Subcutaneous abdominal adipose tissue (tissue), 5 donors: ENCODE measurements around the gene FGF21.
"Not testable (repeated sequence)": the region's sequence is repeated elsewhere in the genome, so short reads cannot be mapped to it uniquely, and the experiment has no call there.

ENCODE experiments used
- H3K27ac ChIP-seq: one replicate; pipeline ENCODE4 v1.7.0; 2013; ENCODE audit warnings: low read depth, mild to moderate bottlenecking, inconsistent platforms, low read length, moderate library complexity
- H3K27me3 ChIP-seq, 5 donors: one replicate each; pipeline ENCODE4 v1.7.0; 2013; ENCODE audit warnings: low read length in 5 of 5, inconsistent platforms in 1 of 5; ENCODE audit not compliant: control insufficient read depth in 5 of 5, insufficient read depth in 4 of 5
- H3K36me3 ChIP-seq, 5 donors: one replicate each; pipeline ENCODE4 v1.7.0; 2013; ENCODE audit warnings: low read length in 5 of 5; ENCODE audit not compliant: control insufficient read depth in 5 of 5, insufficient read depth in 5 of 5
- H3K4me1 ChIP-seq, 5 donors: one replicate each; pipeline ENCODE4 v1.7.0; 2013; ENCODE audit warnings: low read length in 5 of 5, mild to moderate bottlenecking in 3 of 5, moderate library complexity in 1 of 5; ENCODE audit not compliant: control insufficient read depth in 5 of 5, insufficient read depth in 5 of 5
- H3K4me3 ChIP-seq, 5 donors: one replicate each; pipeline ENCODE4 v1.7.0; 2013; ENCODE audit warnings: low read length in 5 of 5, low read depth in 1 of 5
- H3K9ac ChIP-seq, 5 donors: one replicate each; pipeline ENCODE4 v1.7.0; 2013; ENCODE audit warnings: low read length in 5 of 5, mild to moderate bottlenecking in 4 of 5, moderate library complexity in 3 of 5
- H3K9me3 ChIP-seq, 5 donors: one replicate each; pipeline ENCODE4 v1.7.0; 2013; ENCODE audit warnings: low read length in 5 of 5; ENCODE audit not compliant: control insufficient read depth in 5 of 5
- donor health status: healthy.
- donor health status: healthy.
- donor health status: healthy.
- donor health status: healthy.
- donor health status: healthy.

FGF21 gene

DNA sequence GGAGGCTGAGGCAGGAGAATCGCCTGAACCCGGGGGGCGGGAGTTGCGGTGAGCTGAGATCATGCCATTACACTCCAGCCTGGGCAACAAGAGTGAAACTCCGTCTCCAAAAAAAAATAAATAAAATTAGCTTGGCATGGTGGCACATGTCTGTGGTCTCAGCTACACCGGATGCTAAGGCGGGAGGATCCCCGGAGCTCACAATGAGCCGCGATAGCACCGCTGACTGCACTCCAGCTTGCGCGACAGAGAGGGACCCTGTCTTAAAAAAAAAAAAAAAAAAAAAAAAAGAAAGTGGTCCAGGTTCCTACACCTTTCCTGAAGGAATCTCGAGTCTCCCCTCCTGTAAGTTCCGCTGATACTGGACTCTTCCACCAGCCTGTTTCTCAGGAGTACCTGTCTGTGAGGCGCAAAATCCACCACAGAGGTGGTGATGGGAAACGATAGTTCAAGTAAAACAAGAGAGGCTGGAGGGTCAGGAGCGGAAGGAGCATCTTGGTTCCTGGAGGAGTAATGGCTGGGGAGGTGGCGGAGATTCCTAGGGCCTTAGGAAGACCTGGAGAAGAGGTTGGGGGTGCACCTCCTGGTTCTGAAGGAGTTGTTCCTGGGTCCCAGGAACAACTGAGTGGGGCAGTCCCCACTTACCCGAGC, 3.4 kb upstream of the FGF21 start:
- Histone ChIP-seq H3K9me3 (no peaks in the 10 kb centered on the region), H3K4me3 (peak overlapping the region; percentile 41 to 77 (median 69)), H3K9ac (peak overlapping the region in 3 of 5 donors; percentile 39 to 72 (median 56)), H3K27me3 (peaks cover 12 to 23% (median 18%) of the 10 kb centered on the region in 5 donors), H3K27ac (peak overlapping the region; percentile 67), H3K4me1 (peaks cover 0 to 45% (median 20%) of the 10 kb centered on the region in 5 donors), H3K36me3 (peaks cover 0 to 10% (median 5%) of the 10 kb centered on the region in 5 donors)

GRCh38 chr19:48752496-48753365, 2.6 kb upstream of the FGF21 start, which contains the start of gene FUT1:
Gene FUT1 (minus strand): TSS chr19:48752641. CDS start chr19:48751281, 1,360 bp downstream.
- Histone ChIP-seq H3K9ac (peak within 1 kb of the TSS in 4 of 5 donors; percentile 39 to 72 (median 52)), H3K9me3 (no peaks in the 10 kb centered on the region)

GRCh38 chr19:48755787-48756186, 463 bp downstream of the FGF21 start:
- Histone ChIP-seq H3K27ac (no peak overlapping the region), H3K4me3 (no peak overlapping the region), H3K9ac (no peak overlapping the region)

More at GRCh38 chr19:48752496-48753365, 2.6 kb upstream of the FGF21 start, which contains the start of gene FUT1:
- peaks cover 0 to 10% (median 5%) of the 10 kb centered on the region in 5 donors for H3K36me3 ChIP-seq
- peak within 1 kb of the TSS; percentile 67 for H3K27ac ChIP-seq
- peaks cover 12 to 23% (median 18%) of the 10 kb centered on the region in 5 donors for H3K27me3 ChIP-seq
- peaks cover 0 to 41% (median 19%) of the 10 kb centered on the region in 5 donors for H3K4me1 ChIP-seq
- H3K4me3 ChIP-seq = peak within 1 kb of the TSS; percentile 41 to 77 (median 69)

GRCh38 chr19:48756212-48756611, 888 bp downstream of the FGF21 start:
- Histone ChIP-seq H3K4me1 (peaks cover 0 to 29% (median 19%) of the 10 kb centered on the region in 5 donors), H3K27ac (no peak overlapping the region), H3K27me3 (peaks cover 2 to 17% (median 11%) of the 10 kb centered on the region in 5 donors), H3K9me3 (no peaks in the 10 kb centered on the region), H3K9ac (no peak overlapping the region), H3K36me3 (no peaks in the 10 kb centered on the region), H3K4me3 (no peak overlapping the region)

More at GRCh38 chr19:48755787-48756186, 463 bp downstream of the FGF21 start:
- peaks cover 0 to 30% (median 19%) of the 10 kb centered on the region in 5 donors for H3K4me1 ChIP-seq
- H3K27me3 ChIP-seq = peaks cover 6 to 21% (median 14%) of the 10 kb centered on the region in 5 donors
- H3K36me3 ChIP-seq = peaks cover 0 to 1% (median 0%) of the 10 kb centered on the region in 5 donors
- H3K9me3 ChIP-seq = no peaks in the 10 kb centered on the region

DNA sequence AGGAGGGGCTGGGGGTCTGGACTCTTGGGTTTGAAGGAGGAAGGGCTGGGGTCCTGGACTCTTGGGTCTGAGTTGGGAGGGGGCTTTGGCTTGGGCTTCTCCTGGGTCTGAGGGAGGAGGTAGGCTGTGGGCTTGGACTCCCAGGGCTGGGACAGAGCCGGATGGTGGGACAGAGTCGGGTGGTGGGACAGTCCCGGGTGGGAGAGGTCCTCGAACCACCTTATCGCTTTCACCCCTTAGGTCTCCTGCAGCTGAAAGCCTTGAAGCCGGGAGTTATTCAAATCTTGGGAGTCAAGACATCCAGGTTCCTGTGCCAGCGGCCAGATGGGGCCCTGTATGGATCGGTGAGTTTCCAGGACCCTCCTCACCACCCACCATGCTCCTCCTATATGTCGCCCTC, 1.4 kb downstream of the FGF21 start:
- Histone ChIP-seq H3K9me3 (no peaks in the 10 kb centered on the region), H3K36me3 (no peaks in the 10 kb centered on the region), H3K9ac (no peak overlapping the region), H3K27ac (no peak overlapping the region), H3K27me3 (peaks cover 0 to 14% (median 9%) of the 10 kb centered on the region in 5 donors), H3K4me1 (peaks cover 0 to 26% (median 19%) of the 10 kb centered on the region in 5 donors), H3K4me3 (no peak overlapping the region)

DNA sequence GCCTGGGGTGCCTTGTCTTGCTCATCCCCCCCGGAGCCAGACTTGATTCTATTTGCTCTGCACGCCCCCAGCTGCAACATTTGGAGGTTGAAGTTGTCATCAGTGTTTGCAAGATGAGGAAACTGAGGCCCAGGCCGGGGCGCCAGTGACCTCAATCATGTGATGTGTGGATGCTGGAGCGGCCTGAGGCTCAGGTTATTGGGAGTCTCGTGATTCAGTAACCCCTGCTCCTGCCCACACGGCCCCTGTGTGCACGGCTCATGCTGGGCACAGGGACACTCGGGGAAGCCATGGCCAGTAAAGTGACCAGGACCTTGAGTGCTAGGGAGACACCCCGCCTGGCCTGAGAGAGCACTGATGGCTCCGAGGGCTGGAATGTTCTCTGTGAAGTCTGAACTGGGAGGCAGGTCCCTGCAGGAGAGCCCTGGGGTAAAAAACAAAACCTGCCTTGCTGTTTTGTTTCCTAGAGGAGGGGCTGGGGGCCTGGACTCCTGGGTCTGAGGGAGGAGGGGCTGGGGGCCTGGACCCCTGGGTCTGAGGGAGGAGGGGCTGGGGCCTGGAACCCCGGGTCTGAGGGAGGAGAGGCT, 1.9 kb downstream of the FGF21 start:
- Histone ChIP-seq H3K36me3 (no peaks in the 10 kb centered on the region), H3K27me3 (peaks cover 0 to 12% (median 10%) of the 10 kb centered on the region in 5 donors), H3K9ac (no peak overlapping the region), H3K9me3 (no peaks in the 10 kb centered on the region), H3K4me3 (no peak overlapping the region), H3K4me1 (peaks cover 0 to 24% (median 16%) of the 10 kb centered on the region in 5 donors), H3K27ac (no peak overlapping the region)

DNA sequence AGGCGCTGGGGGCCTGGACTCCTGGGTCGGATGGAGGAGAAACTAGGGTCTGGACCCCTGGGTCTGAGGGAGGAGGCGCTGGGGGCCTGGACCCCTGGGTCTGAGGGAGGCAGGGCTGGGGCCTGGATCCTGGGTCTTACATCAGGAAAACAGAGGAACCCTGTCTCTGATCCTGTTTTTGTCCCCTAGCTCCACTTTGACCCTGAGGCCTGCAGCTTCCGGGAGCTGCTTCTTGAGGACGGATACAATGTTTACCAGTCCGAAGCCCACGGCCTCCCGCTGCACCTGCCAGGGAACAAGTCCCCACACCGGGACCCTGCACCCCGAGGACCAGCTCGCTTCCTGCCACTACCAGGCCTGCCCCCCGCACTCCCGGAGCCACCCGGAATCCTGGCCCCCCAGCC, 2.4 kb downstream of the FGF21 start:
- H3K9ac ChIP-seq = no peak overlapping the region
- no peaks in the 10 kb centered on the region for H3K9me3 ChIP-seq
- no peak overlapping the region for H3K27ac ChIP-seq
- H3K27me3 ChIP-seq = peaks cover 0 to 13% (median 9%) of the 10 kb centered on the region in 5 donors
- no peak overlapping the region for H3K4me3 ChIP-seq
- H3K36me3 ChIP-seq = no peaks in the 10 kb centered on the region
- peaks cover 0 to 19% (median 10%) of the 10 kb centered on the region in 5 donors for H3K4me1 ChIP-seq

DNA sequence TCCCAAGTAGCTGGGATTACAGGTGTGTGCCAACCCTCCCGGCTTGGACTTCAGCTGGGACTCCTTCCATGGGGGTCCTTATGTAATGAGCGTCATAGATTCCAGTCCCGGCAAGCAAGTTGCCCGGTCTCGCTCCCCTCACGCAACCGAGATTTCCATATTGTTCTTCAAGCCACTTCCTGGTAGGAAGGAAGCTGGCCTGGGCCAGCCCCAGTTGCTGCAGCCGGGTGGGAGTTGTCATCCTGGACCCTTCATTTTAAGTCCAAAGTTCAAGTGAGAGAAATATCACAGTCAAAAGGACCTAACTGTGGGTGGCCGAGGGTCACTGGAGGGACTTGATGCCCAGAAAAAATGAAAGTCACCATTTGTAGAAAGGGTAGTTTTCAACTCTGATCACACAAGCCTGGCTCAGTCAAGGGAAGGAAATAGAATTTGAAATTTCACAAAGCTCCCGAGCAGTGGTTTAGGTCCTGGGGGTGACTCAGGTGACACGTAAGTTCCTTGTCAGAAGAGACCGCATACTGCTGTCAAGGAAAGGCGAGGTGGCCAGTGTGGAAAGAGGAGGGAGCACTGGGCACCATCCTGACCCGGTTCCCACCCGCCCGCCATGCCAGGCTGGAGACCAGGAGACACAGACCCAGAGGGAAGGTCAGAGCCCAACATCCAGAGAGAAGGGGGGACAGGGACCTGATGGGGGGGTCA, 5.3 kb downstream of the FGF21 start:
- Histone ChIP-seq H3K9ac (peak overlapping the region in 1 of 5 donors; percentile 41), H3K4me3 (no peak overlapping the region), H3K4me1 (peaks cover 0 to 10% (median 4%) of the 10 kb centered on the region in 5 donors), H3K36me3 (no peaks in the 10 kb centered on the region), H3K9me3 (no peaks in the 10 kb centered on the region), H3K27me3 (peaks cover 0 to 8% (median 3%) of the 10 kb centered on the region in 5 donors), H3K27ac (peak overlapping the region; percentile 76)

GRCh38 chr19:48765816-48766215, 10.5 kb downstream of the FGF21 start:
- not testable (repeated sequence) for H3K9me3 ChIP-seq, H3K9ac ChIP-seq, H3K4me1 ChIP-seq, H3K27me3 ChIP-seq, H3K36me3 ChIP-seq, H3K27ac ChIP-seq, H3K4me3 ChIP-seq
